B cell (primary cell): ENCODE measurements around the gene USH2A. TPM values are rescaled to one million over a fixed set of nuclear protein-coding genes. Genes with fewer than 3 reads are reported as not detected.

Experiments used
- ATAC-seq: fragments of 200-7000 bp; cut with Tn5 transposase; one replicate; pipeline ENCODE4 v1.10.0; 2021; ENCODE audit warnings: low read depth, mild to moderate bottlenecking, moderate number of reproducible peaks, moderate library complexity
- CTCF ChIA-PET: fragments of 350-600 bp; sonication (Branson Sonifier 250); formaldehyde crosslinking; loops from one replicate; lab custom pipeline; 2021; ENCODE audit warnings: antibody characterized with exemption, inconsistent platforms; lab: Charles Lee
- POLR2A ChIA-PET: fragments of 350-600 bp; sonication (Branson Sonifier 250); formaldehyde crosslinking; loops from one replicate; lab custom pipeline; 2021; ENCODE audit warnings: antibody characterized with exemption; lab: Charles Lee
- DNase-seq: peaks from one replicate; pipeline ENCODE4 v3.0.0; 2013
- H2AFZ ChIP-seq: 2 replicates; pipeline ENCODE4 v1.6.1; 2012; ENCODE audit warnings: mild to moderate bottlenecking, low read depth, low read length; ENCODE audit not compliant: insufficient read depth, poor library complexity, severe bottlenecking
- H3K27ac ChIP-seq, 2 donors: 1 replicate in 1 of 2; 2 replicates in 1 of 2; pipeline ENCODE4 v1.5.1; 2012 to 2013; ENCODE audit warnings: low read length in 2 of 2, mild to moderate bottlenecking in 2 of 2, moderate library complexity in 1 of 2
- H3K27me3 ChIP-seq, 4 experiments: fragments of 200-600 bp in 1 of 4; sonication (generic) in 1 of 4; replicated peaks in 1 of 4; 1 replicate in 2 of 4; 2 replicates in 2 of 4; pipeline versions ENCODE4 v1.6.1 to v1.7.0; 2013 to 2016; ENCODE audit warnings: low read length in 3 of 4, mild to moderate bottlenecking in 2 of 4, mixed read lengths in 1 of 4, moderate library complexity in 1 of 4; ENCODE audit not compliant: insufficient read depth in 4 of 4, control insufficient read depth in 3 of 4; ENCODE audit errors: control extremely low read depth in 1 of 4
- H3K36me3 ChIP-seq, 2 experiments: replicated peaks in 1 of 2; 1 replicate in 1 of 2; 2 replicates in 1 of 2; pipeline versions ENCODE4 v1.6.1 to v1.7.1; 2013; ENCODE audit warnings: low read length in 1 of 2; ENCODE audit not compliant: insufficient read depth in 2 of 2, control insufficient read depth in 1 of 2; ENCODE audit errors: control extremely low read depth in 1 of 2, extremely low read depth in 1 of 2
- H3K4me1 ChIP-seq, 2 donors: fragments of 200-600 bp in 1 of 2; sonication (generic) in 1 of 2; 1 replicate in 1 of 2; 2 replicates in 1 of 2; pipeline versions ENCODE4 v1.5.1 to v1.6.1; 2013 to 2017; ENCODE audit warnings: low read length in 2 of 2; ENCODE audit not compliant: control insufficient read depth in 2 of 2, insufficient read depth in 2 of 2
- H3K4me2 ChIP-seq: replicated peaks from 2 replicates; pipeline ENCODE3; 2012; ENCODE audit warnings: mild to moderate bottlenecking, low read depth, low read length; ENCODE audit not compliant: poor library complexity, severe bottlenecking
- H3K4me3 ChIP-seq, 5 experiments: fragments of 200-600 bp in 1 of 5; sonication (generic) in 1 of 5; 1 replicate in 3 of 5; 2 replicates in 2 of 5; pipeline versions ENCODE4 v1.5.1 to v1.7.0; 2011 to 2016; ENCODE audit warnings: low read length in 4 of 5, mild to moderate bottlenecking in 4 of 5, low read depth in 2 of 5, control low read depth in 1 of 5, moderate library complexity in 1 of 5; ENCODE audit not compliant: insufficient read depth in 1 of 5; ENCODE audit errors: control extremely low read depth in 1 of 5, extremely low read depth in 1 of 5
- H3K79me2 ChIP-seq: fragments of 200-600 bp; sonication (generic); one replicate; pipeline ENCODE4 v1.6.0; 2016; ENCODE audit warnings: low read length; ENCODE audit not compliant: control insufficient read depth, insufficient read depth
- H3K9ac ChIP-seq: fragments of 200-600 bp; sonication (generic); 2 replicates; pipeline ENCODE4 v1.6.1; 2017; ENCODE audit warnings: mild to moderate bottlenecking, low read length, moderate library complexity
- H3K9me3 ChIP-seq, 3 donors: one replicate each; pipeline versions ENCODE4 v1.6.1 to v1.7.1; 2013; ENCODE audit warnings: low read length in 2 of 3; ENCODE audit not compliant: control insufficient read depth in 2 of 3, insufficient read depth in 1 of 3; ENCODE audit errors: control extremely low read depth in 1 of 3
- H4K20me1 ChIP-seq: 2 replicates; pipeline ENCODE4 v1.6.0; 2012; ENCODE audit warnings: mild to moderate bottlenecking, low read length; ENCODE audit not compliant: insufficient read depth, control insufficient read depth, poor library complexity, severe bottlenecking
- H3K27ac Mint-ChIP-seq: one replicate; pipeline ENCODE4 v1.8.0; 2021; ENCODE audit warnings: mixed read lengths
- H3K27me3 Mint-ChIP-seq: one replicate; pipeline ENCODE4 v1.8.0; 2021; ENCODE audit warnings: mixed read lengths
- H3K4me1 Mint-ChIP-seq: one replicate; pipeline ENCODE4 v1.8.0; 2021; ENCODE audit warnings: mixed read lengths
- H3K4me3 Mint-ChIP-seq: one replicate; pipeline ENCODE4 v1.8.0; 2021; ENCODE audit warnings: mixed read lengths
- H3K9me3 Mint-ChIP-seq: one replicate; pipeline ENCODE4 v1.8.0; 2022; ENCODE audit warnings: mixed read lengths; ENCODE audit not compliant: insufficient read depth
- CTCF ChIP-seq: fragments of 200-600 bp; IDR thresholded peaks from one replicate; pipeline ENCODE4 v1.8.0; 2022; ENCODE audit warnings: antibody characterized with exemption, mild to moderate bottlenecking
- EZH2 ChIP-seq: IDR thresholded peaks from 2 replicates; pipeline ENCODE4 v1.6.1; 2012; ENCODE audit warnings: borderline replicate concordance, low read depth, mild to moderate bottlenecking, moderate library complexity, low read length; ENCODE audit not compliant: insufficient read depth, poor library complexity, severe bottlenecking
- WGBS: methylation state at CpG from one replicate; pipeline ENCODE4 v1.1.5; 2013; ENCODE audit warnings: missing lambda C conversion rate; ENCODE audit not compliant: insufficient coverage; 5-methylcytosine and 5-hydroxymethylcytosine counted together
- intact Hi-C: fragments of 100-400 bp; cut with micrococcal nuclease; formaldehyde crosslinking; loops from one replicate; pipeline ENCODE4 v1.10.0; 2022
- polyA plus RNA-seq: library from polyadenylated mRNA; depleted of rRNA; stranded (reverse); fragments of >200 nt; gene quantifications from 2 replicates; pipeline ENCODE4 v1.2.3, GENCODE V29; 2012
- total RNA-seq, 2 donors: library from RNA; stranded (reverse); fragments of 120-200 nt in 1 of 2; gene quantifications; 1 replicate in 1 of 2; 2 replicates in 1 of 2; pipeline versions ENCODE4 v1.2.3 to v1.2.4, GENCODE V29; 2013 to 2022

USH2A gene
- total and polyA plus RNA-seq, 2 donors (not counting 1 experiment from before 2014, with no cell fraction given), result 0.01 TPM; not detected in 1

- no peaks in the 10 kb centered on the region for H3K4me1 ChIP-seq
- no peaks in the 10 kb centered on the region for H3K27me3 Mint-ChIP-seq
- no peak overlapping the region for H3K4me2 ChIP-seq
- POLR2A ChIA-PET, result no interaction called here
- ATAC-seq (no peak), DNase-seq (no peak)
- H3K4me3 Mint-ChIP-seq, result no peak overlapping the region
- H3K9me3 Mint-ChIP-seq, result no peaks in the 10 kb centered on the region
- no peaks in the 10 kb centered on the region for H3K27me3 ChIP-seq
- no peak overlapping the region for H3K4me3 ChIP-seq
- no peak overlapping the region for H3K27ac ChIP-seq
- no peaks in the 10 kb centered on the region for H3K4me1 Mint-ChIP-seq
- H3K79me2 ChIP-seq, result no peaks in the 10 kb centered on the region
- CTCF ChIA-PET, result no interaction called here
- H4K20me1 ChIP-seq, result no peaks in the 10 kb centered on the region
- WGBS, result 80% methylated on average over 1 of the region's 2 CpGs
- H2AFZ ChIP-seq, result no peak overlapping the region
- H3K9ac ChIP-seq, result no peak overlapping the region
- H3K36me3 ChIP-seq, result peaks cover 0 to 1% of the 10 kb centered on the region in 2 experiments
- TF ChIP-seq EZH2 (no peak), CTCF (no peak)
- no peak overlapping the region for H3K27ac Mint-ChIP-seq
- intact Hi-C loops, result no loop called here
- no peaks in the 10 kb centered on the region for H3K9me3 ChIP-seq
Measured at GRCh38 chr1:215595231-215595630, 828.0 kb downstream of the USH2A start.

- H3K27me3 ChIP-seq, result no peaks in the 10 kb centered on the region
- CTCF ChIA-PET, result no interaction called here
- no peaks in the 10 kb centered on the region for H3K4me1 ChIP-seq
- Mint-ChIP-seq H3K27me3 (no peaks in the 10 kb centered on the region), H3K9me3 (no peaks in the 10 kb centered on the region), H3K4me1 (no peaks in the 10 kb centered on the region), H3K4me3 (no peak overlapping the region), H3K27ac (no peak overlapping the region)
- no peak overlapping the region for H3K27ac ChIP-seq
- DNase-seq (no peak), ATAC-seq (no peak)
- no peak overlapping the region for H3K4me2 ChIP-seq
- no peak for TF ChIP-seq EZH2
- 100% methylated on average over 1 of the region's 3 CpGs for WGBS
- H3K36me3 ChIP-seq, result peaks cover 0 to 1% of the 10 kb centered on the region in 2 experiments
- H3K9me3 ChIP-seq, result no peaks in the 10 kb centered on the region
- H2AFZ ChIP-seq, result no peak overlapping the region
- no peaks in the 10 kb centered on the region for H4K20me1 ChIP-seq
- H3K4me3 ChIP-seq, result no peak overlapping the region
- H3K79me2 ChIP-seq, result no peaks in the 10 kb centered on the region
- no peak overlapping the region for H3K9ac ChIP-seq
- intact Hi-C loops, result no loop called here
- POLR2A ChIA-PET, result no interaction called here
Measured at GRCh38 chr1:215594640-215595039, 828.6 kb downstream of the USH2A start.
